HUDEP-2 (cell line): Measurements from ENCODE around the gene RIT1.
A peak's percentile ranks its signal among the peaks of the same experiment; 100 is the strongest.

Experiments
- DNase-seq, 76 experiments: peaks; one replicate each; lab custom pipeline; 2025; ENCODE audit not compliant: unreplicated experiment in 76 of 76; lab: John Stamatoyannopoulos, UW

Gene RIT1, protein sequence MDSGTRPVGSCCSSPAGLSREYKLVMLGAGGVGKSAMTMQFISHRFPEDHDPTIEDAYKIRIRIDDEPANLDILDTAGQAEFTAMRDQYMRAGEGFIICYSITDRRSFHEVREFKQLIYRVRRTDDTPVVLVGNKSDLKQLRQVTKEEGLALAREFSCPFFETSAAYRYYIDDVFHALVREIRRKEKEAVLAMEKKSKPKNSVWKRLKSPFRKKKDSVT

DNA sequence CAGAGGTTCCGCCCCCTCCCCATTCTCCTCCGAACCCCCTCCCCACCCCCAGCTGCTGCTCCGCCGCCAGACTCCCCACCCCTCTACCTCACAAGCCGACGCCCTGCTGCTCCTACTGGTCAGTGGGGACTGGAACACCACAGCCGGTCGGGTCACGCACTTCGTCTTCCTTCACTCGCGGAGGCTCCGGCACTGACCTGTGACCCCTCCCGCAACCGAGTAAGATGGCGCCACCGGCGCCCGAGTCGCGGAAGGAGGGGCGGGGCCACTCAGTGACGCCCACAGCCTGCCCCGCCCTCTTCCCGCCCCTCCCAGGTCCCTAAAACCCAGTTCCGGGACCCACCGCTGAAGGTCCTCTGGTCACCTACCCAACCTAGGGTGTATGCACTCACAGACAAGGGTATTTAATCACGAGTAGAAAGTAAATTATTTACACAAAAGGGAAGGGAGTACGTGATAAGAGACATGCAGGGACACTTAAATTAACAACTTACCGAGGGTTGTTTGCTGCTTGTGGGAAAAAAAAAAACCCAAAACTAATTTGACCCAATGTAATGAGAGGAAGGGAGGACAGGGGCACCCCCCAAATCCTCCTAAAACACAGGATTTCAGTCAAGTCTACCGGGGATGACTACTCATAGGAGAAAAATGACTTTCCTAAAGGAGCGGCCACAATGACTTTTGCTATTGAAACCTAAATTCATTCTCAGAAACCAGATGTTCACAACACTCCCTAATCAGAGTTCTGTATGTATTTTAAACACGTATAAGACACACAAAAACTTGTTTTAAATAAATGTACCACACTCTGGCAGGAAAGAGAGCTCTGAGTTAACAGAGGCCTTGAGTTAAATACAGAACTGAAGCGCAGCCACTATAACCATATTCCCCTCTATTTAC is at the start of gene RIT1:
RIT1 (minus strand) TSS at position 194 of the 900 bp plus-strand sequence. CDS start 588 bp downstream, outside the sequence.
- peak in 73 of 76 experiments; percentile 17 to 89 (median 69) for DNase-seq

DNA sequence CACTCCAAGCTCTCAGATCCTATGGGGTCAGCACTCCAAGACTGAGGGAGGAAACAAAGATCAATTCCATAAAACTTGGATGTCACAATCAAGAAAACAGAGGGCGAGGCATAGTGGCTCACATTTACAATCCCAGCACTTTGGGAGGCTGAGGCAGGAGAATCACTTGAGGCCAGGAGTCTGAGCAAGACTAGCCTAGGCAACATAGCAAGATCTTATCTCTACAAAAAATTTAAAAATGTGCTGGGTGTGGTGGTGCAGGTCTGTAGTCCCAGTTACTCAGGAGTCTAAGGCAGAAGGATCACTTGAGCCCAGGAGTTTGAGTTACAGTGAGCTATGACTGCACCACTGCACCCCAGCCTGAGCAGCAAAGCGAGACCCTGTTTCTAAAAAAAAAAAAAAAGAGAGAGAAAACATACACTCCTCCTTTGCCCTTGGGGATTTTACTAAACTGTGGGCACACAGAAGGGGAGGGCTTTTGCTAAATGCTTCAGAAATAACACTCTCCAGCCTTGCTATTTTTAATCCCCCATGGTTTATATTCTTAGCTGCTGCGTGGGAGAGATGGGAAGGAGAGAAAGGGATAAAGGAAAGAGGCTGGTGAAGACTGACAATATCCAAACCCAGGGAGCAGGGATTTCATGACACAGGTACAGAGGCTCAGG is 49.1 kb upstream of the RIT1 start:
- no peak for DNase-seq

DNA sequence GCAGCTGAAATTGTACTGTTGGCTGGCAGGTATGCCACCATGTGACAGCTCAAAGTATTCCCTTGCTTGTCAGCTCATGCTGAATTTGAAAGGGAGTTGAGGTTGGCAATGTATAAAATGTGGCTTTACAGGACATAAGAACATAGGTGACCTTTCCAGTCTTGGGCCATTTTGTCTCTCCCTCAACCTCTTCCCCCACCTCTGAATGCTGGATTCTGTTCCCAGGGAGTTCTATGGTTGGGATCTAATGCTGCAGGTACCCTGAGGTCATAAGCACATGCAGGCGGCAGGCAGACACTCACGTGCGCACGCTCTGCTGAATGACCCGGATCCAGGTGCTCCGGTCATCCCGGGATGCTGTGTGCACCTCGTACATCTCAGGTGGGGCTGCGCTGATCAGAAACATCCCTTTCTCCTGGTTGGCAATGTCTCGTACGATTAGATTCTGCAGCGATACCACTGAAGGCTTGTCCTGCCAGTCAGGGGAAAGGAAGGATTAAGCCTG is 46.3 kb upstream of the RIT1 start:
- no peak for DNase-seq

DNA sequence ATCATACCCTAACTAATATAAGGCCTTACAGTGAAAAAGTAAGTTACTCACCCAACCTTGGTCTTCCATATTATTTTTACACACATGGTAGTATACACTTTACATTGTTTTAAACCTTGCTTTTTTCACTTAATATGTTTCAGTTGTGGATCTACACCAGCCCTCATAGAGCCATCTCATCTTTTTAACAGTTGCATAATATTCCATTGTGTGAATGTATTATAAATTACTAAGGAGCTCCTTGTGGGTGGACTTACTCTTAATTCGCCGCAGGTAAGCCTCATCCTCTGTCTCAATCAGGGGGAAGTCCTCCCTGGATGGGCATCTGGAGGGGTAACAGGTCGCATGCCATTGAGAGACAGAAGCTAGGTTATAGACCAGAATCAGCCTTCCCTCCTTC is 43.5 kb upstream of the RIT1 start:
- DNase-seq: no peak

DNA sequence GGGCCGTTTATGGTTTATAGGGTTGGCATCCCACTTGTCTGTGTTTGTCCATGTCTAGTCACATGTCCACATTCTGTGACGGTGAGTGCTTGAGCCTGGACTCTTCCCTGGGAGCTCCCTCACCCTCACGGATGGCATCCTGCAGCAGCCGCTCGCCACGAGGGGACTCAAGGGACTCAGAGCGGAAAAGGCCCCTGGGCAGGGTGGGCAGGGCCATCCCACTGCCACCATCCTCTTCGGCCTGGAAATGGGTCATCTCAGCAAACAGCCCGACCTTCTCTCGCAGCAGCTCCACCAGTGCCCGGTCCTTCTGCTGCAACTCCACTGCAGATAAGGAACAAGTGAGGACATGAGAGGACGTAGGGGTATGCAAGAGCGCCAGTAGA is 41.3 kb upstream of the RIT1 start:
- no peak for DNase-seq

DNA sequence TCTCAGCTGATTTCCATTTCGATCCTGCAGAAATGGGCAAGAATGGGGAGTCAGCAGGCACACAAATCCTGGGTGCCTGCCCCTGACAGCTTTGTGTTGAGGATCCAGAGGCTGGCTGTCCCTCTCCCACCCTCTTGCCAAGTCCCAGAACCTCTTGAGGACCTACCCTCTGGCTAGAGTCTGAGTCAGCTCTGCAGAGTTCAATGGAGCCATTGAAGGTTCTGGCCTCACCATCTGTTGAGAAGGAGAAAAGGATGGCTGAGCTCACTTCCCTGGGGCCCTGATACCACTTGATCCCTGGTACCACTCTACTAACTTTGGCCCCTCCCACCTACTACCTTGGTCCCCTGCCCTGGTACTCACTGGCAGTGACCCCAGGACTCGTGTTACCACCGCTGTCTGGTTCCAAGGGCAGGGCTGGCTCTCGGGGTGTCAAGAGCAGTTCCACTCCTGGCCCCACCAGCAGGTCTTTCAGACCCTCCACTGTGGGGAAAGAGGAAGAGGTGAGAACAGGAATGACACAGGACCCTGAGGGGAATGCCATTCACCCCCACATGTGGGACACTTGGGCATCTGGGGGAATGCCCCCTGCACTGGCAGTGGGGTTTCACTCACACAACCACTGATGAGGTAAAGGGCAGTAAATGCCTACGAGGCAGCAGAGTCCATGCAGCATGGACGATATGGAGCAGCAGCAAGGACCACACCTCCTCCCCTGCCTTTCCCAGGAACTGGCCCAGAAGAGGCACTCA is 40.8 kb upstream of the RIT1 start:
- no peak for DNase-seq

DNA sequence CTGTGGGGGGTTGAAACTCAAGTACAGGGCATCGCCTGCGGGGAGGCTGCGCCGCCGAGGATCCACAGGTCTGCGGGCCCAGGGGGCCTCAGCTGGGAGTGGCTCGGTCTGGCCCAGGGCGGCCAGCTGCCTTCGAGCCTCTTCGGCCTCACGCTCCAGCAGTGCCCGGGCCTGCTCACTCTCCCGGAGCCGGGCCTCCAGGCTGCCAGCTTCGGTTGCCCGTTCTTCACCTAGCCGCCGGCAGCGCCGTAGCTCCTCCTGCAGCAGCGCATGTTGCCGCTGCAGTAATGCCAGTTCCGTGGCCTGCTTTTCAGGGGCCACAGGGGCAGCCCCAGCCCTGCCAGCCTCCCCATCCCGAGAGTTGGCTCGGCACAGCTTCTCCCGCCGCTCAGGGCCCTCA is 39.7 kb upstream of the RIT1 start:
- DNase-seq: no peak

DNA sequence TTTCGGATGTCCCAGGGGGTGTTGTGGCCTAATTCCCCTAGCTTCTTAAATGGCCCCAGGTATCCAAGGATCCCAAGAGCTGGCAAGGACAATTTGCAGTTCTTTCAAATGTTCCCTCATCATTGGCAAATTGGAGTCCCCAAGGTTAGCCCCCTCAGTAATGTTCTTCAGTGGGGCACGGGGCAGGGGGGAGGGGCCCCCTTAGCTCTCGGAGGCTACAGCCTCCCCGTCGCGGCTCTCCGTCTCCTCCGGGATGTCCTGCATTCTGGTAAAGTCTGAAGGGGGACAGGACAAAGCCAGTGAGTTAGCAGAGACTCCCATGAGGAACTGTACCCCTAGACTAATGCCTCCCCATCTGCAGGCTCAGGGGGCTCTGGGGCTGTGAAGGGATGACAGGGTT is 36.6 kb upstream of the RIT1 start:
- no peak for DNase-seq

DNA sequence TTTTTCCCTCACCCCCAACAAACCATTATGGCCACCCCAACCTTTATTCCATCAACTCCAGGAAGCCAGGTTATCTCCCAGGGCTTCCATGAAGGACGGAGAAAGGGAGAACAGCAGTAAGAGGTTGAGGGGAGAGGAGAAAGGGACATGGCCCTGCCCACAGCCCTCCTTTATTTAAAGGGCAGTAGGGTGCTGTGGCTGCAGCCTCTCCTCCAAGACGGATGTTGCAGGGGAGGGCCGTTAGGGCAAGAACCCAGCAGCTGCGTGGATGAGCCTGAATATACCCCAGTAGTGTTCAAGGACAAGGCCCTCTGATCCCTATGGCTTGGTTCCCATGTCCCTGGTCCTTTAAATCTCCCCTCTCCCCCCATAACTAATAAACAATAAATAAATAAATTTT is 36.1 kb upstream of the RIT1 start:
- no peak for DNase-seq

DNA sequence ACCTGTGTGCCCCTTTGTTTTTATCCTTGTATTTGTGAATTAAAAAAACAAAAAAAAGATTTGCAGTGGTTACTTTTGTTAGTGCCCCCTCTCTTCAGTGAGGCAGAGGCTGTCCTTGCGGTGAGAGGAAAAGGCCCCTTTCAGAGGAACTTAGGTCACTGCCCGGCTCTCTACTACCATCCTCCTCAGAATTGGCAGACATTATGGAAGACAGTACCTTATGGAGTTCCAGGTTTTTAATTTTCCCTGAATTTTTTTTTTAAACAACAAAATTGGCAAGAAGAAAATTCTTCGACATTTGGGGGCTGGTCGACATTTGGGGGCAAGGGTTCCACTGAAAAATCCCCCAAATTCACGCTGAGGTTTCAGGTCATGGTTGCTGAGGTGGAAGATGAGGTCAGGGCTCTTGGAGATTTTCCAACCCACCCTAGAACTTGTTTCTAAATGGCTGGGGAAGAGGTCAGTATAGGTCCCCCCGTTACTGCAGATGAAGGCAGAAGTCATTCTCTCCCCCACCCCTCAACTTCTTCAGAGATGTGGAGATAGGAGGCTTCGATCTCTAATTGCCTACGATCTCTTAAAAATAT is 35.6 kb upstream of the RIT1 start:
- no peak for DNase-seq

DNA sequence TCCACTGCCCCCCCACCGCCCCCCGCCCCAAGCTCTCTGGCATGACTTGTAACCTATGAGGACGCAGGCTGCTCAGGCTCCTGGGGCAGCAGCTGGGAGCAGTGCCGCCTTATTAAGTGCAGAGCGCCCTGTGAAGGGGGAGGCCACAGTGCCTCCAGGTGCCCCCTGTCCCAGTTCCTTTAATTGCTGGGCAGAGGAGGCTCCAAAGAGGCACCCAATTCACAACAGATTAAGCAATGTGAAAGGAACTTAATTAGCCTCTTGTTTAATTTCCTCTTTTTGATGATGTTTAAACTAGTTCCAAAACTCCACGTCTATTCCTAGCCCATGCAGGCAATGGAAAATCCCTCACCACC is 33.3 kb upstream of the RIT1 start:
- no peak for DNase-seq

DNA sequence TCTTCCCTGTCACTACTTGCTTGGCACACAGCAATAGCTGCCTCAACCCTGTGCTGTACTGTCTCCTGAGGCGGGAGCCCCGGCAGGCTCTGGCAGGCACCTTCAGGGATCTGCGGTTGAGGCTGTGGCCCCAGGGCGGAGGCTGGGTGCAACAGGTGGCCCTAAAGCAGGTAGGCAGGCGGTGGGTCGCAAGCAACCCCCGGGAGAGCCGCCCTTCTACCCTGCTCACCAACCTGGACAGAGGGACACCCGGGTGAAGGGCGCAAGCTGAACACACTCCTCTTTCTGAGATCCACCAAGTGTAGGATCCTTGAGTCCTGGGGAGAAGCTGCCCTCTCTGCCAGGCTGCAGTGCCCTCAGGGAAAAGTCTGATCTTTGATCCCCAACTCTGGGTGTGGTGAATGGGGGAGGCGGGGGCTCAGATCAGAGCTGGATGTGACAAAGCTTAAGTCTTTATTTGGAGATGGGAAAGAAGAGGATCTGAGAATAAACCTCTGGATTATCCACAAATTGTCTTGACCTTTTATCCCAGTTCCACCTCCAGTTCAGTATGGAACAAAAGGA is 31.5 kb upstream of the RIT1 start:
- no peak for DNase-seq

DNA sequence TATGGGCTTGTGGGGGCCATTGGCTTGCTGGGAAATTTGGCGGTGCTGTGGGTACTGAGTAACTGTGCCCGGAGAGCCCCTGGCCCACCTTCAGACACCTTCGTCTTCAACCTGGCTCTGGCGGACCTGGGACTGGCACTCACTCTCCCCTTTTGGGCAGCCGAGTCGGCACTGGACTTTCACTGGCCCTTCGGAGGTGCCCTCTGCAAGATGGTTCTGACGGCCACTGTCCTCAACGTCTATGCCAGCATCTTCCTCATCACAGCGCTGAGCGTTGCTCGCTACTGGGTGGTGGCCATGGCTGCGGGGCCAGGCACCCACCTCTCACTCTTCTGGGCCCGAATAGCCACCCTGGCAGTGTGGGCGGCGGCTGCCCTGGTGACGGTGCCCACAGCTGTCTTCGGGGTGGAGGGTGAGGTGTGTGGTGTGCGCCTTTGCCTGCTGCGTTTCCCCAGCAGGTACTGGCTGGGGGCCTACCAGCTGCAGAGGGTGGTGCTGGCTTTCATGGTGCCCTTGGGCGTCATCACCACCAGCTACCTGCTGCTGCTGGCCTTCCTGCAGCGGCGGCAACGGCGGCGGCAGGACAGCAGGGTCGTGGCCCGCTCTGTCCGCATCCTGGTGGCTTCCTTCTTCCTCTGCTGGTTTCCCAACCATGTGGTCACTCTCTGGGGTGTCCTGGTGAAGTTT is 30.8 kb upstream of the RIT1 start:
- no peak for DNase-seq

DNA sequence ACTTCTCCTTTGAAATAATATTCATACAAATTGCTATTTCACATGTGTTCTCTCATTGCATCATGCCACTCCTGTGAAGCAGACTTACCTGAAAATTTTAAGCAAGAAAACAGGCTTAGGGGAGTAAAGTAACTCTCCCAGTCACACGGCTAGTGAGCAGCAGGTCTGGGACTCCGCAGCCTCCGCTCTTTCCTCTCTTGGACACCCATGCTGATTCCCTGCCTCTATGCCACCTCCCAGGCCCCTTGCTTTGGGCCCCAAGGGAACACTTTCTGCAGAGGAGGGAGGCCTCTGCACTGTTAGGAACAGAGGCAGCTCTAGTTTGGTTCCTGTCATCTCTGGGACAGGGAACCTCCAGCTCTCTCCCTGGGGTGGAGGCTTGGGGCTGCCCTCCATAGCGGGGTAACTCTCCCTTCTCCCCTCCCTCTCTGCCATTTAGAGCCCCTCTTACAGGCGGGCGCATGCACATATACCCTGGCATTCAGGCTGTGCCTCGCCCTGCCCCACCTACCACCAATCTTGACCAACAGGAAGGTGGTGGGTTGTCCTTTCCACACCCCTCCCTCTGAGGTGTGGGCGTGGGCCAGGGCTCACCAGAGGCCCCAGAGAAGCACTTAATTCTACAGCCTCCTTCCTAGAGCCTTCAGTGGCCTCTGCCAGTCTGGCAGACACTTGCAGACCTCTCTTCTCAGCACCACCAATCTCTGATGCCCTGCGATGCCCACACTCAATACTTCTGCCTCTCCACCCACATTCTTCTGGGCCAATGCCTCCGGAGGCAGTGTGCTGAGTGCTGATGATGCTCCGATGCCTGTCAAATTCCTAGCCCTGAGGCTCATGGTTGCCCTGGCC is 30.1 kb upstream of the RIT1 start, which contains the start of gene RXFP4:
RXFP4 (plus strand) TSS at position 646 of the 852 bp plus-strand sequence; CDS start at position 718, 72 bp downstream.
- DNase-seq: peak in 24 of 76 experiments; percentile 5 to 45 (median 23)

DNA sequence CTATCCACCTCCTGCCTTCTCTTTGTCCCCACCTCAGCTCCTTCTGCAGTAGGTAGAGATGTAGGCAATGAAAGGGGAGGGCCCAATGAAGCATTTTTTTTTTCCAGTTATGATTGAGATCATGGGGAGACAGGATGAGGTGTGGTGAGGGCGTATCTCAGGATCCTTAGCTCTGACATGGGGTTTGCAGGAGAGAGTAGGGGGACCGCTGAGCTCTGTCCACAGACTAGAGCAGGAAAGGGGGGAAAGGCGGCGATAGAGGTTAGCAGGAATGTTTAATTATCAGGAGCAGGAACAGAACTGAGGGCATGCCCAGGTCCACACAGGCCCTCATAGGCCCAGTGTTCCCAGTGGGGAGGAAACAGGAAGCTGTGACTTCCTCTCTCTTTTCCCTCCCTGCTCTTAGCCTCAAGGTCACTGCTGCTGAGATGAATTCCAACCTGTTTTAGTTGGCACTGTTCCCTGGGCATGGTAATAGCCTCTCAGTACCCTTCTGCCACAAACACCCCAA is 29.4 kb upstream of the RIT1 start:
- DNase-seq: no peak

DNA sequence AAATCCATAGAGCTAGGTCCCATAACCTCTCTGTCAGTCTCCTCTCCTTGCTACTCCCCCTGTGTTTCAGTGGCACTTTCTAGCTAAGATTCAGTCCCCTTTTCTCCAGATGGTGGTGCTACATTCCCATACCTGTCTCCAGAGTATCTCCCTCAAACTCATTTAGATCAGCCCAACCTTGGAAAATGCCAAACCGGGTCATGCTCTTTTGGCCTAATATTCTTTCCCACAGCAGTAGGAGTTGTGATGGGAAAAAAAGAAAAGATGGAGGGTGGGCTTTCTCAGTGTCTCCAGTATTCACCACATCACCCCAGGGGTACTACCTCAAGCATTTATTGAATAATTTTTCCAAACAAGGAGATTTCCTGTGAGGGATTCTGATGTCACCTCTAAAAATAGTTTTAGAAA is 27.1 kb upstream of the RIT1 start:
- DNase-seq: peak in 33 of 76 experiments; percentile 12 to 70 (median 41)

DNA sequence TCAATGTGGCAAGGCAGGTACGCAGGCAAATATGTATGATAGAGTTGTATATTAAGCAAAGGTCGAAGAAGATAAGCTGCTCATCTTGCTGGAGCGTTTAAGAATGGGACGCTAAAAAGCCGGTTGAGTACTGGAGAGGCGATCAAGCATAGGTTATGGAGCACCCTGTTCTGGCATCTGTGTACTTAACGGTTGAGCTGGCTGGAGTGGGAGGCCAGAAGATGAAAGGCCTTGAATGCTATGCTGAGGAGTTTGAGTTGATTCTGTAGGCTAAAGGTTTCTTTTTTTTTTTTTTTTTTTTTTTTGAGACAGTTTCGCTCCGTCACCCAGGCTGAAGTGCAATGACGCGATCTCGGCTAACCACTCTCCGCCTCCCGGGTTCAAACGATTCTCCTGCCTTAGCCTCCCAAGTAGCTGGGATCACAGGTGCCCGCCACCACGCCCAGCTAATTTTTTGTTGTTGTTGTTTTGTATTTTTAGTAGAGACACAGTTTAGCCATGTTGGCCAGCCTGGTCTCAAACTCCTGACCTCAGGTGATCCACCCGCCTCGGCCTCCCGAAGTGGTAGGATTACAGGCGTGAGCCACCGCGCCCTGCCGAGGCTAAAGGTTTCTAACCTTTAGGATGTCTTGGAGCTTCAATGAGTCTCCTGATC is 23.9 kb upstream of the RIT1 start:
- no peak for DNase-seq
